Adipocyte (in vitro differentiated cells): Measurements from ENCODE around the gene SIM2.

Experiments used
- DNase-seq: peaks from one replicate; pipeline ENCODE4 v3.0.0-alpha.2; 2015; ENCODE audit warnings: low read depth
- H3K27me3 ChIP-seq: replicated peaks from 2 replicates; pipeline ENCODE4 v1.7.0; 2013; ENCODE audit warnings: mild to moderate bottlenecking, low read length, moderate library complexity; ENCODE audit not compliant: control insufficient read depth, insufficient read depth
- H3K36me3 ChIP-seq: 2 replicates; pipeline ENCODE4 v1.7.0; 2013; ENCODE audit warnings: low read length, mild to moderate bottlenecking, moderate library complexity; ENCODE audit not compliant: control insufficient read depth, insufficient read depth, severe bottlenecking
- H3K4me1 ChIP-seq: 2 replicates; pipeline ENCODE4 v1.7.0; 2013; ENCODE audit warnings: mild to moderate bottlenecking, low read length, moderate library complexity; ENCODE audit not compliant: control insufficient read depth, insufficient read depth
- H3K4me3 ChIP-seq: 2 replicates; pipeline ENCODE4 v1.7.0; 2013; ENCODE audit warnings: mild to moderate bottlenecking, low read length, moderate library complexity
- H3K9ac ChIP-seq: 2 replicates; pipeline ENCODE4 v1.7.0; 2013; ENCODE audit warnings: mild to moderate bottlenecking, low read length, moderate library complexity
- H3K9me3 ChIP-seq: 2 replicates; pipeline ENCODE4 v1.7.0; 2013; ENCODE audit warnings: mild to moderate bottlenecking, low read length, moderate library complexity; ENCODE audit not compliant: control insufficient read depth

The SIM2 gene

DNA sequence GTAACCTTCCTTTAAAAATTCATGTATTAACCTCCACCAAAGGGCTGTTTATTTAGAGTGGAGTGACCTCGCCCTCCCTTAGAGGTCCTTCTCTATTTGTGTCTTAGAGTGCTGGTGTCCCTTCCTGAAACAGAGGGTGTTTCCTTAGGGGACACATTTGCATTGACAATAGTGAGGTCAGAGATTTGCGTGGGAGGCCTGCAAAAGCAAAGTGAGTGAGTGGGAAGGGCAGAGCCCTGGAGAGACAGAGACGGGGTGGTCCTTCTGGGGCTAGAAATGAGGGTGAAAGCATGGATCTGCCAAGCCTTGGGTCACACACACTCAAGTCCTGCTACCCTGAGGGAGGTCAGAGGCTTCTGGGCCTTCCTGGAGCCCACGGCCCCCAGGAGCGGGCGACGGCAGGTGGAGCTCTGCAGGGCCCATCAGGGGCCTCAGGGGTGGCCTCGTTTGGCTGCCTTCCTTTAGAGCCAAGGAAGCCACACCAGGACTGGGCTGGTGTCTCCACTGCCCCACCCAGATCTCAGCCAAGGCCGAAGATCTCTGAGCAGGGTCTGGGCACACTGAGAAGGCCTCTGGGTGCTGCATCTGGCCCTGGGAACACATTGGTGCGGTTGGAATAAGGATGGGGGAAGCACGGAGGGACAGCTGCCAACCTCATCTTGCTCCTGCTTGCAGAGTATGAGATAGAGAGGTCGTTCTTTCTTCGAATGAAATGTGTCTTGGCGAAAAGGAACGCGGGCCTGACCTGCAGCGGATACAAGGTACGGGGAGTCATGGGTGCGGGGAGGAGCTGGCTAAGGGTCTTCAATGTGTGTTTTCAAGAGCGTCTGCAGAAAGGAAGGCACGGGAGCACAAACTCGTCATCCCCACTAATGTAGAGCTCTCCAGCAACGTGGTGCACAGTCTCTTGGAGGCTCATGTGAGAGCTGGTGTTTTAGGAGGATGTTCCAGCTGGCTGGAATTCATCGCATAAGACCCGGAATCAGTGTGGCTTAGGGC lies 23.8 kb downstream of the SIM2 start:
- H3K9me3 ChIP-seq: no peaks in the 10 kb centered on the region
- no peaks in the 10 kb centered on the region for H3K36me3 ChIP-seq
- peaks cover 12% of the 10 kb centered on the region for H3K27me3 ChIP-seq
- no peak overlapping the region for H3K9ac ChIP-seq
- no peaks in the 10 kb centered on the region for H3K4me1 ChIP-seq
- DNase-seq: no peak
- H3K4me3 ChIP-seq: no peak overlapping the region

DNA sequence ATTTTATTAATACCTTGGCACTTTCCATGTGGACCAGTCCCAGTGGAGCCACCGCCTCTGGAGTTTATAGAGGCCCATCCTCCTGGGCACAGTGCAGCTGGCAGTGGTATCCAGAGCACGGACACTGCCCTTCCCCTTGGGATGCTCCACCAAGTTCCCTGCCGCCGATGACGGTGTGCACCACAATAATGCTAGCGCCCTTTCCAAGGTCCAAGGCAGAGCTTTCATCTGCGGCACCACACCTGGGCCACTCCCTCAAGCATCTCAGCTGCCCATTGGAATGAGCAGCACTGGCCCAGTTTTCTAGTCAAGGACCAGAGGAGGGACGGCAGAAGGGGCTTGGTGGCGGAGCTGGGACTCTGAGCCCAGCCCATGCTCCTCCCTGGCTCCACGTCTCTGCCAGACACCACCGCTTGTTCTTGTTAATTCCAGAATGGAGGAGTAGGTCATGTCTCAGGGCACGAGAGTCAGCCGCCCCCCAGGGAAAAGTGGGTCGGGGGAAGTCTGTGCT lies 24.5 kb downstream of the SIM2 start:
- H3K9me3 ChIP-seq: no peaks in the 10 kb centered on the region
- DNase-seq: no peak
- H3K4me1 ChIP-seq: no peaks in the 10 kb centered on the region
- no peak overlapping the region for H3K4me3 ChIP-seq
- no peaks in the 10 kb centered on the region for H3K36me3 ChIP-seq
- no peak overlapping the region for H3K9ac ChIP-seq
- peaks cover 19% of the 10 kb centered on the region for H3K27me3 ChIP-seq

- Histone ChIP-seq H3K36me3 (no peaks in the 10 kb centered on the region), H3K9ac (no peak overlapping the region), H3K9me3 (no peaks in the 10 kb centered on the region), H3K27me3 (peaks cover 28% of the 10 kb centered on the region), H3K4me1 (no peaks in the 10 kb centered on the region), H3K4me3 (no peak overlapping the region)
- no peak for DNase-seq
Observed at GRCh38 chr21:36724660-36725059, 25.7 kb downstream of the SIM2 start.

GRCh38 chr21:36725793-36726386 lies 27.0 kb downstream of the SIM2 start:
- Histone ChIP-seq H3K36me3 (no peaks in the 10 kb centered on the region), H3K9ac (no peak overlapping the region), H3K4me1 (no peaks in the 10 kb centered on the region), H3K27me3 (peaks cover 34% of the 10 kb centered on the region), H3K9me3 (no peaks in the 10 kb centered on the region), H3K4me3 (no peak overlapping the region)
- no peak for DNase-seq

GRCh38 chr21:36727866-36728265 lies 29.0 kb downstream of the SIM2 start:
- DNase-seq: no peak
- no peaks in the 10 kb centered on the region for H3K4me1 ChIP-seq
- no peak overlapping the region for H3K4me3 ChIP-seq
- no peaks in the 10 kb centered on the region for H3K36me3 ChIP-seq
- no peaks in the 10 kb centered on the region for H3K9me3 ChIP-seq
- no peak overlapping the region for H3K9ac ChIP-seq
- H3K27me3 ChIP-seq: peaks cover 34% of the 10 kb centered on the region

DNA sequence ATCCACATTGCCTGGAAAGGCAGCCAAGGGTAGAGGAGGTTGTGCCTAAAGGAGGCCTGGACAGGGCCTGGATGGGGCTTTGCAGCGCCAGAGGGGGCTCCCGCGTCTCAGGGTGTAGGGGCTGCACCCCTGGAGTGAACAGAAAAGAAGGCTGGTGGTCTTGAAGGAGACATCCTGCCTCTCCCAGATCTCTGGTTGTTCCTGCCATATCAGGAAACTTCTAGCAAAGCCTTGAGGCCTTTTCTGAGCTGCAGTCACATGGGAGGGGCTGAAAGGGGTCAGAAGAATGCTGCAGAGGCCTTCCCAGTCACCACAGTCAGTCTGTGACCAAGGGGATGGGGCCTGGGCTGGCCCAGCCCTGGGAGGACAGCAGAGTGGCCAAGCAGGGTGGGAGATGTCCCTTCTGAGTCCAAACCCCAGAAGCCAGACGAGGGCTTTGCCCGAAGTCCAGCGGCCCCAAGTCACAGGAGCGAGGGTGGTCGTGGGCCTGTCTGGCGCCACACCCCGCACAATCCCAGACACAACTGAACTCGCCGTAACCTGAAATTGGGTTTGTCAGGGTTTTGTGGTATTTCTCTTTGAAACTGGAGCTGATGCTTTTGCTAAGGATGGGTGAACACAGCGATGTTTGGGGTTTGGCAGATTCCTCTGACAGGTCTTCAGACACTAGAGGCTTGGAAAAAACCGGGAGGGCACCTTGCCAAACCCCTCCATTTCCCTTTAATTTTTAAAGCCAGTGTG lies 29.6 kb downstream of the SIM2 start:
- no peak for DNase-seq
- H3K4me1 ChIP-seq: no peaks in the 10 kb centered on the region
- no peak overlapping the region for H3K9ac ChIP-seq
- H3K9me3 ChIP-seq: no peaks in the 10 kb centered on the region
- H3K4me3 ChIP-seq: no peak overlapping the region
- H3K27me3 ChIP-seq: peaks cover 29% of the 10 kb centered on the region
- H3K36me3 ChIP-seq: no peaks in the 10 kb centered on the region

DNA sequence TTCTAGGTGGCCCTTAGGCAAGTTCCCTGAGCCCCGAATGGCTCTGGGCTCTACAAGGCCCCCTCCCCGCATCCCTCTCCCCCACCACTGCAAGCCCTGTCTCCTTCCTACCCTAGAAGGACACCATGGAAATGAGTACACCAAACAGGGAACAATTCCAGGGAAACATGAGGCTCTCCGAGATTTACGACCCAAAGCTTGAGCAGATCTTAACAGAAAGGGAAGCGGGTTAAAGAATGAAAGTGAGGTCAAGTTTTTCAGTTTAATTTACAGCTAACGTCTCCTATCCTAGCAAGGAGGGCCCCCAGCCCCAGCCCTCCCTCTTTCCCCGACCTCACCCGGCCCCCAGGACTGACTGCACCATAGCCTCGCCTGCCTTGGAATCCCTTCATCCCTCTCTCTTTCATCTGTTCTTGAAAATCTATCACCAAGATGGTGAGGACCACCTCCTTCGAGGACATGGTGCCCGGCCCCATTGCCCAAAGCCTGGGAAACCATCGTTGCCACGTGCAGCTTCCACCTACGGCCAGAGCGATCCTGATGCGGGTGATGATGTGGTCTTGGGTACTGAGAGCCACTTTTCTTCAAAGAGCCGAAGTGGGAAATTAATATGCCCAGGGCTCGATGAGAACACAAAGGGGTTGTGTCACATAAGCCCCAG lies 30.5 kb downstream of the SIM2 start:
- no peak for DNase-seq
- Histone ChIP-seq H3K9ac (no peak overlapping the region), H3K9me3 (no peaks in the 10 kb centered on the region), H3K36me3 (no peaks in the 10 kb centered on the region), H3K27me3 (peaks cover 27% of the 10 kb centered on the region), H3K4me3 (no peak overlapping the region), H3K4me1 (no peaks in the 10 kb centered on the region)

DNA sequence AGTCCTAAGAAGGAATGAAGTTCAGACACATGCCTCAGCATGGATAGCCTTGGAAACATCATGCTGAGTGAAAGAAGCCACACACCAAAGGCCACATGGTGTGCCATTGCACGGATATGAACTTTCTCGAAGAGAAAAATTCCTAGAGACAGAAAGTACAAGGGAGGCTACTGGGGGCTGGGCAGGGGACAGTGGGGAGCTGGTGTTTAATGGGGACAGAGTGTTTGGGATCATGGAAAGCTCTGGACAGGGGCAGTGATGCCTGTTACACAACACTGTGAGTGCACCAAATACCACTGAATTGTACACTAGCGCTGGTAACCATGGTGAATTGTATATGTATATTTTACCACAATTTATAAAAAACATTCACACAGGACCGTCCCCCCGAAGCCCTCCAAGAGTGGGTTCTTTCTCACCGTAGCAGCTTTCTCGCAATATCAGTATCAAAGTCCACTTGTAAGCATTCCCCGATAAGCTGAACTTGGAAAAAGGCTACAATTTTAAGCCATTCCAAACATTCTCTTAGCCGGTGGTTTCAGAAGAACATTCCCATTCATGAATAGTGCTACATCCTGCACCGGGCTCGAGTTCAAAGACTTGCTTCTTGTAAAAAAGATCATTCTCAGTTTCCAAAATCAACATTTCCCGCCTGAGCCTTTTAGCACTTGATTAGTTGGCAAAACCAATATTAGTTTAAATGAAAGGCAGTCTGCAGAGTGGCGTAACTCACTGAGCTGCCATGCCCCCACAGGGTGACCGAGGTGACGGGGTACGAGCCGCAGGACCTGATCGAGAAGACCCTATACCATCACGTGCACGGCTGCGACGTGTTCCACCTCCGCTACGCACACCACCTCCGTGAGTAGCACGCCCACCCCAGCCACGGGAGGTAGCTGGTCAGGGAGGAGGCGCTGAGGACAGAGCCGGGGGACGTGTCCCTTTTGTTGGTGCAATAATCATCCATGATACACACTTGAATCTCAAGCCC lies 31.7 kb downstream of the SIM2 start:
- H3K27me3 ChIP-seq: peaks cover 29% of the 10 kb centered on the region
- no peak for DNase-seq
- no peaks in the 10 kb centered on the region for H3K4me1 ChIP-seq
- H3K36me3 ChIP-seq: no peaks in the 10 kb centered on the region
- no peak overlapping the region for H3K9ac ChIP-seq
- no peaks in the 10 kb centered on the region for H3K9me3 ChIP-seq
- no peak overlapping the region for H3K4me3 ChIP-seq

DNA sequence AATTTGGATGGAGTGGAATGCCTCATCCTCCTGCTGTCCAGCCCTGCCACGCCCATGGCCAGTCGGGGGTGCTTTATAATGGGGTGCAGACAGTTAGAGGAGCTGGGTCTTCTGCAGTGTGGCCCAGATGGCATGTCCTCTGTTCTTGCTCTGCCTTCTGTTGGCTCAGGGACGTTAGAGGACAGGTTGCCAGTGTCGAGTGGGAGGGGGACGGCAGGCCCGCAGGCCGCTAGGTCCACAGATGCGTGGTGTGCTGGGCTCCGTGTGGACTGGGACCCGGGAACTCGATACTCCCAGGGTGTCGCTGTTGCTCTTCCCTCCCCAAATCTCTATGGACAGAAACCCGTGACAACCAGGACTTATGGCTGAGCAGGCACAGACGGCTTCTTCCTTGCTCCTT lies 33.3 kb downstream of the SIM2 start:
- no peak overlapping the region for H3K4me3 ChIP-seq
- no peaks in the 10 kb centered on the region for H3K9me3 ChIP-seq
- no peaks in the 10 kb centered on the region for H3K4me1 ChIP-seq
- H3K27me3 ChIP-seq: peaks cover 39% of the 10 kb centered on the region
- no peak for DNase-seq
- no peak overlapping the region for H3K9ac ChIP-seq
- no peaks in the 10 kb centered on the region for H3K36me3 ChIP-seq

GRCh38 chr21:36732761-36733160 lies 33.8 kb downstream of the SIM2 start:
- Histone ChIP-seq H3K27me3 (peaks cover 36% of the 10 kb centered on the region), H3K4me3 (no peak overlapping the region), H3K4me1 (no peaks in the 10 kb centered on the region), H3K9ac (no peak overlapping the region), H3K9me3 (no peaks in the 10 kb centered on the region), H3K36me3 (no peaks in the 10 kb centered on the region)
- no peak for DNase-seq
